SU-DHL-6 (cell line): ENCODE data around the gene FBLN2.

ENCODE experiments used
- EZH2phosphoT487 ChIP-seq: fragments of 200-600 bp; sonication (generic), shearing (Covaris generic); conservative IDR thresholded peaks from 2 replicates; pipeline ENCODE4 v1.6.1; 2018; ENCODE audit warnings: mild to moderate bottlenecking, antibody characterized with exemption, low read length, moderate library complexity, mixed read lengths
- TF ChIP-seq, protein P1 (sequence below): fragments of 200-600 bp; sonication (generic); IDR thresholded peaks from one replicate; pipeline ENCODE4 v1.5.1; 2017; ENCODE audit warnings: antibody characterized with exemption, mild to moderate bottlenecking, low read length, moderate library complexity; ENCODE audit not compliant: insufficient read depth, poor library complexity, severe bottlenecking

DNA sequence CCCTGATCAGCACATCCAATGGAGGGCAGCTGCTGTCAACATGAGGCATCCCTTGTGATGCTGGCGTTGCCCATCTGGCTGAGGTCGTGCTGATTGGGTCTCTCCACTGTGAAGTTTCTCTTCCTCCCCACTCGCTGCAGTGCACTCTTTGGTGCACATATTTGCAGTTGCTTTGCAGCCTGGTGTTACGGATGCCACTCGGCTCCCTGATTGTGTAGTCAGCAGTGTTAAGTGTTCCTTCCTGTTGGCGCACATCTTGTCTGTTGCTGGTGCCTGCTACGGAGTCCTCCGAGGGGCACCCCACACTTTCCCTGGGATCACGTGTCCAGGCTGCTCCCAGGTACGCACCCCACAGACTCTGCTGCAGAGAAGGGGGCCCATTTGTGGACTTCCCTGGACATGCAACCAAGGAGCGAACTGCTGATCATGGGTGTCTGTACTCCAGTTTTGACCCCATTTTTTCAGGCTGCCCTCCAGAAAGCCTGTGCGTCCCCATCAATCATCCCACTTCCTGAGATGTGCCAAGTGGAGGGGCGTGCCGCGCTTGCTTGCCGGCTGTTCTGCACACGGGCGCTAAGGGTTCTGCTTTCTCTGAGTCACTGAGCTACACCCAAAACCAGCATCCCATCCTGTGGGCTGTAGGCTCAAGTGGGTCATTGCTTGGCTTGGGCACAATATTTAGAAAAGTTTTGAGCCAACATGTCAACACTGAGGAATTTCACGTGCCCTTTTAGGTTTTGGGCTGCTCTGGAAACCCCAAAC, 98.6 kb downstream of the FBLN2 start:
- TF ChIP-seq, protein P1, sequence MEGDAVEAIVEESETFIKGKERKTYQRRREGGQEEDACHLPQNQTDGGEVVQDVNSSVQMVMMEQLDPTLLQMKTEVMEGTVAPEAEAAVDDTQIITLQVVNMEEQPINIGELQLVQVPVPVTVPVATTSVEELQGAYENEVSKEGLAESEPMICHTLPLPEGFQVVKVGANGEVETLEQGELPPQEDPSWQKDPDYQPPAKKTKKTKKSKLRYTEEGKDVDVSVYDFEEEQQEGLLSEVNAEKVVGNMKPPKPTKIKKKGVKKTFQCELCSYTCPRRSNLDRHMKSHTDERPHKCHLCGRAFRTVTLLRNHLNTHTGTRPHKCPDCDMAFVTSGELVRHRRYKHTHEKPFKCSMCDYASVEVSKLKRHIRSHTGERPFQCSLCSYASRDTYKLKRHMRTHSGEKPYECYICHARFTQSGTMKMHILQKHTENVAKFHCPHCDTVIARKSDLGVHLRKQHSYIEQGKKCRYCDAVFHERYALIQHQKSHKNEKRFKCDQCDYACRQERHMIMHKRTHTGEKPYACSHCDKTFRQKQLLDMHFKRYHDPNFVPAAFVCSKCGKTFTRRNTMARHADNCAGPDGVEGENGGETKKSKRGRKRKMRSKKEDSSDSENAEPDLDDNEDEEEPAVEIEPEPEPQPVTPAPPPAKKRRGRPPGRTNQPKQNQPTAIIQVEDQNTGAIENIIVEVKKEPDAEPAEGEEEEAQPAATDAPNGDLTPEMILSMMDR: no peak
- no peak for TF ChIP-seq EZH2phosphoT487
